Panc1 (cell line): ENCODE results near the gene ZC3H12C.

Source experiments
- CTCF ChIP-seq: fragments of 450-650 bp; IDR thresholded peaks from 2 replicates; pipeline ENCODE4 v1.5.1; 2017; ENCODE audit warnings: mild to moderate bottlenecking
- POLR2AphosphoS5 ChIP-seq: IDR thresholded peaks from 2 replicates; pipeline ENCODE4 v1.6.1; 2012; ENCODE audit warnings: mild to moderate bottlenecking, low read depth, low read length, moderate library complexity
- TCF7L2 ChIP-seq: IDR thresholded peaks from 2 replicates; pipeline ENCODE4 v1.6.1; 2011; ENCODE audit warnings: mild to moderate bottlenecking, low read depth, low read length, inconsistent platforms
- TF ChIP-seq, protein P1 (sequence below), 2 experiments: IDR thresholded peaks; 2 replicates each; pipeline ENCODE4 v1.6.1; 2011 to 2012; ENCODE audit warnings: low read depth in 2 of 2, control low read depth in 1 of 2, low read length in 1 of 2, mild to moderate bottlenecking in 1 of 2, moderate library complexity in 1 of 2; ENCODE audit not compliant: insufficient read depth in 1 of 2

DNA sequence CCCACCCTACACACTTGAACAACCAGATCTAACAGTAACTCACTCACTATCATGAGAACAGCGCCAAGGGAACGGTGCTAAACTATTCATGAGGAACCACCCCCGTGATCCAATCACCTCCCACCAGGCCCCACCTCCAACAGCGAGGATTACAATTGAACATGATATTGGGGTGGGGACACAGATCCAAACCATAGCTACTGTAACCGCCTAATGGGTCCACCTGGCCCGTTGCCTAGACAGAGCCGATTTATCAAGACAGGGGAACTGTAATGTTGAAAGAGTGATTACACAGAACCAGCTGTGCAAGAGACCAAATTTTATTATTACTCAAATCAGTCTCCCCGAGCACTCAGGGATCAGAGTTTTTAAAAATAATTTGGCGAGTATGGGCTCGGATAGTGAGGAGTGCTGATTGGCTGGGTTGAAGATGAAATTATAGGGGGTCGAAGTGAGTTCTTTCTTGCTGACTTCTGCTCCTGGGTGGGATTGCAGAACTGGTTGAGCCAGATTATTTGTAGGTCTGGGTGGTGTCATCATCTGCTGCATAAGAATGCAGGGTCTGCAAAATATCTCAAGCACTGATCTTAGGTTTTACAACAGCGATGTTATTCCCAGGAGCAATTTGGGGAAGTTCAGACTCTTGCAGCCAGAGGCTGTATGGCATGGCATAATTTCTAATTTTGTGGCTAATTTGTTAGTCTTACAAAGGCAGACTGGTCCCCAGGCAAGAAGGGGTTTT, 17.9 kb upstream of the ZC3H12C start:
- TF ChIP-seq POLR2AphosphoS5 (no peak), CTCF (no peak), TCF7L2 (no peak)
- TF ChIP-seq, protein P1, sequence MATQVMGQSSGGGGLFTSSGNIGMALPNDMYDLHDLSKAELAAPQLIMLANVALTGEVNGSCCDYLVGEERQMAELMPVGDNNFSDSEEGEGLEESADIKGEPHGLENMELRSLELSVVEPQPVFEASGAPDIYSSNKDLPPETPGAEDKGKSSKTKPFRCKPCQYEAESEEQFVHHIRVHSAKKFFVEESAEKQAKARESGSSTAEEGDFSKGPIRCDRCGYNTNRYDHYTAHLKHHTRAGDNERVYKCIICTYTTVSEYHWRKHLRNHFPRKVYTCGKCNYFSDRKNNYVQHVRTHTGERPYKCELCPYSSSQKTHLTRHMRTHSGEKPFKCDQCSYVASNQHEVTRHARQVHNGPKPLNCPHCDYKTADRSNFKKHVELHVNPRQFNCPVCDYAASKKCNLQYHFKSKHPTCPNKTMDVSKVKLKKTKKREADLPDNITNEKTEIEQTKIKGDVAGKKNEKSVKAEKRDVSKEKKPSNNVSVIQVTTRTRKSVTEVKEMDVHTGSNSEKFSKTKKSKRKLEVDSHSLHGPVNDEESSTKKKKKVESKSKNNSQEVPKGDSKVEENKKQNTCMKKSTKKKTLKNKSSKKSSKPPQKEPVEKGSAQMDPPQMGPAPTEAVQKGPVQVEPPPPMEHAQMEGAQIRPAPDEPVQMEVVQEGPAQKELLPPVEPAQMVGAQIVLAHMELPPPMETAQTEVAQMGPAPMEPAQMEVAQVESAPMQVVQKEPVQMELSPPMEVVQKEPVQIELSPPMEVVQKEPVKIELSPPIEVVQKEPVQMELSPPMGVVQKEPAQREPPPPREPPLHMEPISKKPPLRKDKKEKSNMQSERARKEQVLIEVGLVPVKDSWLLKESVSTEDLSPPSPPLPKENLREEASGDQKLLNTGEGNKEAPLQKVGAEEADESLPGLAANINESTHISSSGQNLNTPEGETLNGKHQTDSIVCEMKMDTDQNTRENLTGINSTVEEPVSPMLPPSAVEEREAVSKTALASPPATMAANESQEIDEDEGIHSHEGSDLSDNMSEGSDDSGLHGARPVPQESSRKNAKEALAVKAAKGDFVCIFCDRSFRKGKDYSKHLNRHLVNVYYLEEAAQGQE (IDR thresholded peaks at IDR 0.05; ENCODE audit: insufficient read depth in 1 of 2, low read depth in 2 of 2, low read length in 1 of 2), result no peak
